ENCODE measurements around the gene COX8C.

- TF ChIP-seq, protein P1, sequence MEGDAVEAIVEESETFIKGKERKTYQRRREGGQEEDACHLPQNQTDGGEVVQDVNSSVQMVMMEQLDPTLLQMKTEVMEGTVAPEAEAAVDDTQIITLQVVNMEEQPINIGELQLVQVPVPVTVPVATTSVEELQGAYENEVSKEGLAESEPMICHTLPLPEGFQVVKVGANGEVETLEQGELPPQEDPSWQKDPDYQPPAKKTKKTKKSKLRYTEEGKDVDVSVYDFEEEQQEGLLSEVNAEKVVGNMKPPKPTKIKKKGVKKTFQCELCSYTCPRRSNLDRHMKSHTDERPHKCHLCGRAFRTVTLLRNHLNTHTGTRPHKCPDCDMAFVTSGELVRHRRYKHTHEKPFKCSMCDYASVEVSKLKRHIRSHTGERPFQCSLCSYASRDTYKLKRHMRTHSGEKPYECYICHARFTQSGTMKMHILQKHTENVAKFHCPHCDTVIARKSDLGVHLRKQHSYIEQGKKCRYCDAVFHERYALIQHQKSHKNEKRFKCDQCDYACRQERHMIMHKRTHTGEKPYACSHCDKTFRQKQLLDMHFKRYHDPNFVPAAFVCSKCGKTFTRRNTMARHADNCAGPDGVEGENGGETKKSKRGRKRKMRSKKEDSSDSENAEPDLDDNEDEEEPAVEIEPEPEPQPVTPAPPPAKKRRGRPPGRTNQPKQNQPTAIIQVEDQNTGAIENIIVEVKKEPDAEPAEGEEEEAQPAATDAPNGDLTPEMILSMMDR (conservative IDR thresholded peaks at IDR 0.05): no peak
- no peak for TF ChIP-seq EZH2 (IDR thresholded peaks at IDR 0.05; ENCODE audit: low read depth)
Observed at GRCh38 chr14:93304771-93305170, 42.2 kb upstream of the COX8C start.
